GM23338 (cell line): ENCODE data around the gene E2F6. TPM values are rescaled to one million over a fixed set of nuclear protein-coding genes. Genes with fewer than 3 reads are reported as not detected.

Experiments
- ATAC-seq: fragments of 200-7000 bp; cut with Tn5 transposase; 3 replicates; pipeline ENCODE4 v1.9.1; 2020
- DNase-seq: peaks from one replicate; pipeline ENCODE4 v3.0.0-alpha.2; 2015; ENCODE audit warnings: low spot score
- H2AFZ ChIP-seq: fragments of 200-600 bp; sonication (generic); 2 replicates; pipeline ENCODE4 v1.8.0; 2016; ENCODE audit warnings: antibody characterized with exemption, mild to moderate bottlenecking, moderate library complexity
- H3F3A ChIP-seq: fragments of 200-600 bp; sonication (generic); replicated peaks from 2 replicates; pipeline ENCODE4 v1.8.0; 2017; ENCODE audit warnings: antibody characterized with exemption, mixed run types, low read depth
- H3K27ac ChIP-seq: fragments of 200-600 bp; sonication (generic); 2 replicates; pipeline ENCODE4 v1.6.1; 2016; ENCODE audit warnings: low read depth
- H3K27me3 ChIP-seq: fragments of 200-600 bp; sonication (generic); 2 replicates; pipeline ENCODE4 v1.8.0; 2016; ENCODE audit warnings: mild to moderate bottlenecking, mixed run types, moderate library complexity; ENCODE audit not compliant: insufficient read depth
- H3K36me3 ChIP-seq: fragments of 200-600 bp; sonication (generic); 2 replicates; pipeline ENCODE4 v1.8.0; 2016; ENCODE audit warnings: mild to moderate bottlenecking; ENCODE audit not compliant: insufficient read depth
- H3K4me1 ChIP-seq: fragments of 200-600 bp; sonication (generic); 2 replicates; pipeline ENCODE4 v1.8.0; 2016; ENCODE audit warnings: mild to moderate bottlenecking, moderate library complexity; ENCODE audit not compliant: insufficient read depth
- H3K4me2 ChIP-seq: fragments of 200-600 bp; sonication (generic); 2 replicates; pipeline ENCODE4 v1.7.1; 2017; ENCODE audit warnings: mixed run types
- H3K4me3 ChIP-seq: fragments of 200-600 bp; sonication (generic); 2 replicates; pipeline ENCODE4 v1.6.1; 2016; ENCODE audit warnings: mixed run types
- H3K79me2 ChIP-seq: fragments of 200-600 bp; sonication (generic); replicated peaks from 2 replicates; pipeline ENCODE4 v1.8.0; 2017; ENCODE audit warnings: mild to moderate bottlenecking; ENCODE audit not compliant: insufficient read depth
- H3K9me2 ChIP-seq: fragments of 200-600 bp; sonication (generic); 2 replicates; pipeline ENCODE4 v1.8.0; 2017; ENCODE audit not compliant: insufficient read depth
- H4K20me1 ChIP-seq: fragments of 200-600 bp; sonication (generic); replicated peaks from 2 replicates; pipeline ENCODE4 v1.8.0; 2017; ENCODE audit warnings: mild to moderate bottlenecking; ENCODE audit not compliant: insufficient read depth
- H3K27ac Mint-ChIP-seq: 2 replicates; pipeline ENCODE4 v1.8.0; 2020; ENCODE audit warnings: inconsistent platforms, mild to moderate bottlenecking, moderate library complexity, mixed read lengths
- H3K27me3 Mint-ChIP-seq: 3 replicates; pipeline ENCODE4 v1.8.0; 2022; ENCODE audit warnings: low read depth, mild to moderate bottlenecking, moderate library complexity, mixed read lengths, inconsistent platforms; ENCODE audit not compliant: insufficient read depth, poor library complexity
- H3K36me3 Mint-ChIP-seq: 3 replicates; pipeline ENCODE4 v1.8.0; 2021; ENCODE audit warnings: low read depth, mild to moderate bottlenecking, inconsistent platforms, moderate library complexity, mixed read lengths
- H3K4me1 Mint-ChIP-seq: 3 replicates; pipeline ENCODE4 v1.8.0; 2020; ENCODE audit warnings: mild to moderate bottlenecking, inconsistent platforms, mixed read lengths
- H3K4me3 Mint-ChIP-seq: 3 replicates; pipeline ENCODE4 v1.8.0; 2021; ENCODE audit warnings: moderate library complexity, mild to moderate bottlenecking, inconsistent platforms, mixed read lengths
- H3K9me3 Mint-ChIP-seq: 3 replicates; pipeline ENCODE4 v1.8.0; 2020; ENCODE audit warnings: moderate library complexity, mild to moderate bottlenecking, inconsistent platforms, mixed read lengths
- CTCF ChIP-seq, 2 experiments: fragments of 200-600 bp in 1 of 2; sonication (generic) in 1 of 2; conservative IDR thresholded peaks; 2 replicates each; pipeline versions ENCODE4 v1.5.1 to v1.6.1; 2016 to 2017; ENCODE audit warnings: antibody characterized with exemption in 2 of 2, low read depth in 2 of 2, mild to moderate bottlenecking in 2 of 2, moderate library complexity in 1 of 2
- ETS1 ChIP-seq: IDR thresholded peaks from 2 replicates; pipeline ENCODE4 v1.6.1; 2016; ENCODE audit warnings: antibody characterized with exemption
- EZH2 ChIP-seq: fragments of 200-600 bp; sonication (generic); IDR thresholded peaks from one replicate; pipeline ENCODE4 v1.8.0; 2017; ENCODE audit warnings: antibody characterized with exemption, mild to moderate bottlenecking, low read depth; ENCODE audit not compliant: unreplicated experiment
- EZH2phosphoT487 ChIP-seq: fragments of 200-600 bp; sonication (generic); IDR thresholded peaks from one replicate; pipeline ENCODE4 v1.8.1; 2018; ENCODE audit warnings: antibody characterized with exemption; ENCODE audit not compliant: unreplicated experiment
- JUNB ChIP-seq: IDR thresholded peaks from one replicate; pipeline ENCODE4 v1.6.1; 2016; ENCODE audit warnings: antibody characterized with exemption; ENCODE audit not compliant: unreplicated experiment
- NANOG ChIP-seq: IDR thresholded peaks from 2 replicates; pipeline ENCODE4 v1.6.1; 2016; ENCODE audit warnings: antibody characterized with exemption, borderline replicate concordance
- POLR2AphosphoS5 ChIP-seq: IDR thresholded peaks from 2 replicates; pipeline ENCODE4 v1.6.1; 2016; ENCODE audit warnings: antibody characterized with exemption, low read depth
- REST ChIP-seq: IDR thresholded peaks from one replicate; pipeline ENCODE4 v1.6.1; 2018; ENCODE audit warnings: antibody characterized with exemption; ENCODE audit not compliant: unreplicated experiment
- STAT1 ChIP-seq: IDR thresholded peaks from one replicate; pipeline ENCODE4 v1.6.1; 2016; ENCODE audit warnings: antibody characterized with exemption; ENCODE audit not compliant: unreplicated experiment
- ZNF114 ChIP-seq: fragments of 250-450 bp; sonication (Bioruptor Pico); IDR thresholded peaks from 2 replicates; pipeline ENCODE4 v1.5.0; 2020; ENCODE audit warnings: mild to moderate bottlenecking, moderate library complexity
- ZNF331 ChIP-seq: fragments of 250-450 bp; sonication (Bioruptor Pico); IDR thresholded peaks from 2 replicates; pipeline ENCODE4 v1.5.0; 2020; ENCODE audit warnings: low read depth, mild to moderate bottlenecking, moderate library complexity
- polyA plus RNA-seq: library from polyadenylated mRNA; unstranded; fragments of >200 nt; fragmentation: Nextera tagmentation; extraction: Ambion mirVana; gene quantifications from 2 replicates; pipeline ENCODE4 v1.2.1, GENCODE V29; 2016
- total RNA-seq: library from RNA; depleted of rRNA; stranded (reverse); fragments of >200 nt; shearing (Covaris generic); gene quantifications from 2 replicates; pipeline ENCODE4 v1.2.3, GENCODE V29; 2014

Gene E2F6
- total and polyA plus RNA-seq, 2 experiments from 2014 or later: 16.9 to 20.7 TPM

- TF ChIP-seq JUNB: no peak
- no peak for TF ChIP-seq NANOG
- no peak for TF ChIP-seq EZH2
- TF ChIP-seq STAT1: no peak
- TF ChIP-seq ETS1: no peak
- no peak for TF ChIP-seq ZNF331 (CRISPR knock-in tag)
Observed at GRCh38 chr2:11482473-11483035, 16.6 kb upstream of the E2F6 start (continued).

- Histone ChIP-seq H4K20me1 (0 out of 2 replicates have a peak, but pooled peaks cover 6% of the 10 kb centered on the region), H3K9me2 (no peaks in the 10 kb centered on the region), H3K4me2 (peak overlapping the region; percentile 71), H3F3A (peaks cover 5% of the 10 kb centered on the region; the same call in 1 of the 2 replicates), H2AFZ (peak overlapping the region; percentile 91; the same call in 1 of the 2 replicates), H3K27ac (no peak overlapping the region), H3K4me1 (peaks cover 14% of the 10 kb centered on the region; the same call in 1 of the 2 replicates), H3K27me3 (peaks cover 23% of the 10 kb centered on the region), H3K36me3 (no peaks in the 10 kb centered on the region), H3K4me3 (peak overlapping the region; percentile 83), H3K79me2 (peaks cover 25% of the 10 kb centered on the region)
- peak overlapping the region; percentile 69 for H3K4me3 Mint-ChIP-seq
- peak; percentile 51 for TF ChIP-seq EZH2
- TF ChIP-seq STAT1: no peak
- no peak for TF ChIP-seq NANOG
- ATAC-seq (peak; percentile 11), DNase-seq (peak; percentile 43)
- H3K27ac Mint-ChIP-seq: no peak overlapping the region
- H3K4me1 Mint-ChIP-seq: peaks cover 21% of the 10 kb centered on the region
- H3K36me3 Mint-ChIP-seq: peaks cover 6% of the 10 kb centered on the region; the same call in 2 of the 3 replicates
- peaks cover 16% of the 10 kb centered on the region for H3K27me3 Mint-ChIP-seq
- H3K9me3 Mint-ChIP-seq: peaks cover 3% of the 10 kb centered on the region; the same call in 2 of the 3 replicates
Observed at GRCh38 chr2:11481789-11482472, 16.0 kb upstream of the E2F6 start.

GRCh38 chr2:11481426-11481788 lies 15.4 kb upstream of the E2F6 start:
- H3K4me3 Mint-ChIP-seq: peak overlapping the region; percentile 69
- Histone ChIP-seq H3K4me3 (peak overlapping the region; percentile 83), H3K4me2 (peak overlapping the region; percentile 71), H3K79me2 (peaks cover 20% of the 10 kb centered on the region), H3K27me3 (peaks cover 23% of the 10 kb centered on the region), H3K9me2 (no peaks in the 10 kb centered on the region), H3K4me1 (peaks cover 14% of the 10 kb centered on the region; the same call in 1 of the 2 replicates), H4K20me1 (0 out of 2 replicates have a peak, but pooled peaks cover 6% of the 10 kb centered on the region), H2AFZ (peak overlapping the region; percentile 91; the same call in 1 of the 2 replicates), H3F3A (peaks cover 5% of the 10 kb centered on the region; the same call in 1 of the 2 replicates), H3K27ac (no peak overlapping the region), H3K36me3 (no peaks in the 10 kb centered on the region)
- peaks cover 6% of the 10 kb centered on the region; the same call in 2 of the 3 replicates for H3K36me3 Mint-ChIP-seq
- peaks cover 16% of the 10 kb centered on the region for H3K27me3 Mint-ChIP-seq
- peaks cover 3% of the 10 kb centered on the region; the same call in 2 of the 3 replicates for H3K9me3 Mint-ChIP-seq
- H3K4me1 Mint-ChIP-seq: peaks cover 21% of the 10 kb centered on the region
- no peak for ATAC-seq
- DNase-seq: no peak
- no peak overlapping the region for H3K27ac Mint-ChIP-seq
- TF ChIP-seq EZH2phosphoT487 (no peak), CTCF (conservative IDR thresholded peaks at IDR 0.05; ENCODE audit: low read depth in 2 of 2) (no peak), REST (no peak), EZH2 (no peak), NANOG (no peak), STAT1 (no peak), POLR2AphosphoS5 (no peak), ZNF114 (CRISPR knock-in tag) (no peak)
